ENCODE results near the gene HLF.
A peak's percentile ranks its signal among the peaks of the same experiment; 100 is the strongest.

HLF gene

GRCh38 chr17:55332296-55333041 is 67.7 kb downstream of the HLF start:
- DNase-seq (ENCODE audit: low read depth) = no peak
- no peak overlapping the region for H3K4me3 ChIP-seq (replicated peaks; ENCODE audit: low read depth, low read length)
- TF ChIP-seq CTCF (IDR thresholded peaks at IDR 0.05; ENCODE audit: low read length, missing control alignments) = no peak

- DNase-seq (ENCODE audit: low read depth) = peak; percentile 38
- no peak for TF ChIP-seq CTCF (IDR thresholded peaks at IDR 0.05; ENCODE audit: low read length, missing control alignments)
- no peak overlapping the region for H3K4me3 ChIP-seq (replicated peaks; ENCODE audit: low read depth, low read length)
These were observed 69.5 kb downstream of the HLF start for GRCh38 chr17:55334285-55334684.

GRCh38 chr17:55334881-55335540 is 70.3 kb downstream of the HLF start:
- no peak for TF ChIP-seq CTCF (IDR thresholded peaks at IDR 0.05; ENCODE audit: low read length, missing control alignments)
- DNase-seq (ENCODE audit: low read depth) = no peak
- no peak overlapping the region for H3K4me3 ChIP-seq (replicated peaks; ENCODE audit: low read depth, low read length)

GRCh38 chr17:55335625-55336024 is 70.9 kb downstream of the HLF start:
- DNase-seq (ENCODE audit: low read depth) = no peak
- no peak for TF ChIP-seq CTCF (IDR thresholded peaks at IDR 0.05; ENCODE audit: low read length, missing control alignments)
- no peak overlapping the region for H3K4me3 ChIP-seq (replicated peaks; ENCODE audit: low read depth, low read length)

- H3K4me3 ChIP-seq (replicated peaks; ENCODE audit: low read depth, low read length) = no peak overlapping the region
- no peak for DNase-seq (ENCODE audit: low read depth)
- TF ChIP-seq CTCF (IDR thresholded peaks at IDR 0.05; ENCODE audit: low read length, missing control alignments) = no peak
These were observed 71.7 kb downstream of the HLF start for GRCh38 chr17:55336426-55336825.

GRCh38 chr17:55340176-55340575 is 75.4 kb downstream of the HLF start:
- H3K4me3 ChIP-seq (replicated peaks; ENCODE audit: low read depth, low read length) = no peak overlapping the region
- TF ChIP-seq CTCF (IDR thresholded peaks at IDR 0.05; ENCODE audit: low read length, missing control alignments) = no peak
- DNase-seq (ENCODE audit: low read depth) = no peak

Measured in fibroblast of pulmonary artery (primary cell).